B cell (primary cell): Measurements from ENCODE around the gene TBC1D1. TPM values are rescaled to one million over a fixed set of nuclear protein-coding genes. Genes with fewer than 3 reads are reported as not detected.

ENCODE experiments used
- ATAC-seq: fragments of 200-7000 bp; cut with Tn5 transposase; one replicate; pipeline ENCODE4 v1.10.0; 2021; ENCODE audit warnings: low read depth, mild to moderate bottlenecking, moderate number of reproducible peaks, moderate library complexity
- CTCF ChIA-PET: fragments of 350-600 bp; sonication (Branson Sonifier 250); formaldehyde crosslinking; loops from one replicate; lab custom pipeline; 2021; ENCODE audit warnings: antibody characterized with exemption, inconsistent platforms; lab: Charles Lee
- POLR2A ChIA-PET: fragments of 350-600 bp; sonication (Branson Sonifier 250); formaldehyde crosslinking; loops from one replicate; lab custom pipeline; 2021; ENCODE audit warnings: antibody characterized with exemption; lab: Charles Lee
- DNase-seq: peaks from one replicate; pipeline ENCODE4 v3.0.0; 2013
- H2AFZ ChIP-seq: 2 replicates; pipeline ENCODE4 v1.6.1; 2012; ENCODE audit warnings: mild to moderate bottlenecking, low read depth, low read length; ENCODE audit not compliant: insufficient read depth, poor library complexity, severe bottlenecking
- H3K27ac ChIP-seq, 2 donors: 1 replicate in 1 of 2; 2 replicates in 1 of 2; pipeline ENCODE4 v1.5.1; 2012 to 2013; ENCODE audit warnings: low read length in 2 of 2, mild to moderate bottlenecking in 2 of 2, moderate library complexity in 1 of 2
- H3K27me3 ChIP-seq, 4 experiments: fragments of 200-600 bp in 1 of 4; sonication (generic) in 1 of 4; replicated peaks in 1 of 4; 1 replicate in 2 of 4; 2 replicates in 2 of 4; pipeline versions ENCODE4 v1.6.1 to v1.7.0; 2013 to 2016; ENCODE audit warnings: low read length in 3 of 4, mild to moderate bottlenecking in 2 of 4, mixed read lengths in 1 of 4, moderate library complexity in 1 of 4; ENCODE audit not compliant: insufficient read depth in 4 of 4, control insufficient read depth in 3 of 4; ENCODE audit errors: control extremely low read depth in 1 of 4
- H3K36me3 ChIP-seq, 2 experiments: replicated peaks in 1 of 2; 1 replicate in 1 of 2; 2 replicates in 1 of 2; pipeline versions ENCODE4 v1.6.1 to v1.7.1; 2013; ENCODE audit warnings: low read length in 1 of 2; ENCODE audit not compliant: insufficient read depth in 2 of 2, control insufficient read depth in 1 of 2; ENCODE audit errors: control extremely low read depth in 1 of 2, extremely low read depth in 1 of 2
- H3K4me1 ChIP-seq, 2 donors: fragments of 200-600 bp in 1 of 2; sonication (generic) in 1 of 2; 1 replicate in 1 of 2; 2 replicates in 1 of 2; pipeline versions ENCODE4 v1.5.1 to v1.6.1; 2013 to 2017; ENCODE audit warnings: low read length in 2 of 2; ENCODE audit not compliant: control insufficient read depth in 2 of 2, insufficient read depth in 2 of 2
- H3K4me2 ChIP-seq: replicated peaks from 2 replicates; pipeline ENCODE3; 2012; ENCODE audit warnings: mild to moderate bottlenecking, low read depth, low read length; ENCODE audit not compliant: poor library complexity, severe bottlenecking
- H3K4me3 ChIP-seq, 5 experiments: fragments of 200-600 bp in 1 of 5; sonication (generic) in 1 of 5; 1 replicate in 3 of 5; 2 replicates in 2 of 5; pipeline versions ENCODE4 v1.5.1 to v1.7.0; 2011 to 2016; ENCODE audit warnings: low read length in 4 of 5, mild to moderate bottlenecking in 4 of 5, low read depth in 2 of 5, control low read depth in 1 of 5, moderate library complexity in 1 of 5; ENCODE audit not compliant: insufficient read depth in 1 of 5; ENCODE audit errors: control extremely low read depth in 1 of 5, extremely low read depth in 1 of 5
- H3K79me2 ChIP-seq: fragments of 200-600 bp; sonication (generic); one replicate; pipeline ENCODE4 v1.6.0; 2016; ENCODE audit warnings: low read length; ENCODE audit not compliant: control insufficient read depth, insufficient read depth
- H3K9ac ChIP-seq: fragments of 200-600 bp; sonication (generic); 2 replicates; pipeline ENCODE4 v1.6.1; 2017; ENCODE audit warnings: mild to moderate bottlenecking, low read length, moderate library complexity
- H3K9me3 ChIP-seq, 3 donors: one replicate each; pipeline versions ENCODE4 v1.6.1 to v1.7.1; 2013; ENCODE audit warnings: low read length in 2 of 3; ENCODE audit not compliant: control insufficient read depth in 2 of 3, insufficient read depth in 1 of 3; ENCODE audit errors: control extremely low read depth in 1 of 3
- H4K20me1 ChIP-seq: 2 replicates; pipeline ENCODE4 v1.6.0; 2012; ENCODE audit warnings: mild to moderate bottlenecking, low read length; ENCODE audit not compliant: insufficient read depth, control insufficient read depth, poor library complexity, severe bottlenecking
- H3K27ac Mint-ChIP-seq: one replicate; pipeline ENCODE4 v1.8.0; 2021; ENCODE audit warnings: mixed read lengths
- H3K27me3 Mint-ChIP-seq: one replicate; pipeline ENCODE4 v1.8.0; 2021; ENCODE audit warnings: mixed read lengths
- H3K4me1 Mint-ChIP-seq: one replicate; pipeline ENCODE4 v1.8.0; 2021; ENCODE audit warnings: mixed read lengths
- H3K4me3 Mint-ChIP-seq: one replicate; pipeline ENCODE4 v1.8.0; 2021; ENCODE audit warnings: mixed read lengths
- H3K9me3 Mint-ChIP-seq: one replicate; pipeline ENCODE4 v1.8.0; 2022; ENCODE audit warnings: mixed read lengths; ENCODE audit not compliant: insufficient read depth
- EZH2 ChIP-seq: IDR thresholded peaks from 2 replicates; pipeline ENCODE4 v1.6.1; 2012; ENCODE audit warnings: borderline replicate concordance, low read depth, mild to moderate bottlenecking, moderate library complexity, low read length; ENCODE audit not compliant: insufficient read depth, poor library complexity, severe bottlenecking
- WGBS: methylation state at CpG from one replicate; pipeline ENCODE4 v1.1.5; 2013; ENCODE audit warnings: missing lambda C conversion rate; ENCODE audit not compliant: insufficient coverage; 5-methylcytosine and 5-hydroxymethylcytosine counted together
- intact Hi-C: fragments of 100-400 bp; cut with micrococcal nuclease; formaldehyde crosslinking; loops from one replicate; pipeline ENCODE4 v1.10.0; 2022
- polyA plus RNA-seq: library from polyadenylated mRNA; depleted of rRNA; stranded (reverse); fragments of >200 nt; gene quantifications from 2 replicates; pipeline ENCODE4 v1.2.3, GENCODE V29; 2012
- total RNA-seq, 2 donors: library from RNA; stranded (reverse); fragments of 120-200 nt in 1 of 2; gene quantifications; 1 replicate in 1 of 2; 2 replicates in 1 of 2; pipeline versions ENCODE4 v1.2.3 to v1.2.4, GENCODE V29; 2013 to 2022
- TF ChIP-seq, protein P1 (sequence below): fragments of 200-600 bp; IDR thresholded peaks from one replicate; pipeline ENCODE4 v1.8.0; 2022; ENCODE audit warnings: antibody characterized with exemption, mild to moderate bottlenecking

The TBC1D1 gene
- total and polyA plus RNA-seq, 2 donors (not counting 1 experiment from before 2014, with no cell fraction given), result 88.2 to 98.7 TPM

DNA sequence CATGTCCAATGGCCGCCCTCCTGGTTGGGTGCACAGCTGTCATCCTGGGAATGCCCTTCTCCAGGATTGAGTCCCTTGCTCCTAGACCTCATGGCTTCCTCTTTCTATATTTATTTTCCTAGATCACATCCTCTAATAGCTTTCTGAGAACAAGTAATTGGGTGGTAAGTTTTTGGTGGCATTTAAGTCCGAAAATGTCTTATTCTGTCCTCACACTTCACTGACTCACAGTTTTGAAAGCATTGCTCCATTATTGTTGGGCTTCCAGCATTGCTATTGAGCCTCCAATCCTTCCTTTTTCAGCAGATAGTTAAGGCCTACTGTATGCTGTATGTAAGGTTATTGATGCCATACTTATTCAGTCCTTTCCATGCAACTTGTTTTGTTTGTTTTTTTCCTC, 38.5 kb upstream of the TBC1D1 start:
- ATAC-seq, result no peak
- Mint-ChIP-seq H3K9me3 (no peaks in the 10 kb centered on the region), H3K4me1 (peaks cover 8% of the 10 kb centered on the region), H3K4me3 (no peak overlapping the region), H3K27me3 (no peaks in the 10 kb centered on the region), H3K27ac (no peak overlapping the region)
- no peaks in the 10 kb centered on the region for H4K20me1 ChIP-seq
- H3K79me2 ChIP-seq, result peaks cover 2% of the 10 kb centered on the region
- intact Hi-C loops, result loop anchor here (5.0 kb wide), 1 partner anchor 35 kb away; no protein-coding TSS in a partner anchor
- no peak overlapping the region for H3K9ac ChIP-seq
- POLR2A ChIA-PET, result interaction anchor here (1.0 kb wide), 1 partner anchor 26 kb away, joined by 8 read pairs; the partner anchor contains the start of gene PGM2
- no peaks in the 10 kb centered on the region for H3K27me3 ChIP-seq
- H3K36me3 ChIP-seq, result peaks cover 8 to 39% of the 10 kb centered on the region in 2 experiments
- H3K27ac ChIP-seq, result no peak overlapping the region
- H2AFZ ChIP-seq, result no peak overlapping the region
- DNase-seq, result no peak
- WGBS, result 100% methylated on average over 1 of the region's 2 CpGs
- peaks cover 6 to 10% of the 10 kb centered on the region in 2 donors for H3K4me1 ChIP-seq
- no peak overlapping the region for H3K4me2 ChIP-seq
- no peaks in the 10 kb centered on the region for H3K9me3 ChIP-seq
- no peak overlapping the region for H3K4me3 ChIP-seq
- CTCF ChIA-PET, result interaction anchor here (0.6 to 3.5 kb wide), 4 partner anchors 12 to 125 kb away, joined by 3 to 14 read pairs (median 4); no protein-coding TSS in a partner anchor
- TF ChIP-seq, protein P1, sequence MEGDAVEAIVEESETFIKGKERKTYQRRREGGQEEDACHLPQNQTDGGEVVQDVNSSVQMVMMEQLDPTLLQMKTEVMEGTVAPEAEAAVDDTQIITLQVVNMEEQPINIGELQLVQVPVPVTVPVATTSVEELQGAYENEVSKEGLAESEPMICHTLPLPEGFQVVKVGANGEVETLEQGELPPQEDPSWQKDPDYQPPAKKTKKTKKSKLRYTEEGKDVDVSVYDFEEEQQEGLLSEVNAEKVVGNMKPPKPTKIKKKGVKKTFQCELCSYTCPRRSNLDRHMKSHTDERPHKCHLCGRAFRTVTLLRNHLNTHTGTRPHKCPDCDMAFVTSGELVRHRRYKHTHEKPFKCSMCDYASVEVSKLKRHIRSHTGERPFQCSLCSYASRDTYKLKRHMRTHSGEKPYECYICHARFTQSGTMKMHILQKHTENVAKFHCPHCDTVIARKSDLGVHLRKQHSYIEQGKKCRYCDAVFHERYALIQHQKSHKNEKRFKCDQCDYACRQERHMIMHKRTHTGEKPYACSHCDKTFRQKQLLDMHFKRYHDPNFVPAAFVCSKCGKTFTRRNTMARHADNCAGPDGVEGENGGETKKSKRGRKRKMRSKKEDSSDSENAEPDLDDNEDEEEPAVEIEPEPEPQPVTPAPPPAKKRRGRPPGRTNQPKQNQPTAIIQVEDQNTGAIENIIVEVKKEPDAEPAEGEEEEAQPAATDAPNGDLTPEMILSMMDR, result no peak
- TF ChIP-seq EZH2, result no peak

DNA sequence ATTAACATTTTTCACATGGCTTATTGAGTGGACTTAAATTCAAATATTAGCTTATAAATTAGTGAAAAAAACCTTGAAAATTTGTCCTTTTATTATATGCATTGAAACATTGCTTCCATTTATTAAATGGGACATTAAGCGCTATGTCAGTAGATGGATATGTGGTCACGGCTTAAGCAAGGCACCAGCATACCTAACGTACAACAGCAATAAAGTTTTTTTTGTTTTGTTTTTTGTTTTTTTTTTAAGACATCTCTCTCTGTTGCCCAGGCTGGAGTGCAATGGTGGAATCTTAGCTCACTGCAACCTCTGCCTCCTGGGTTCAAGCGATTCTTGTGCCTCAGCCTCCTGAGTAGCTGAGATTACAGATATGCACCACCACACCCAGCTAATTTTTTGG, 32.8 kb upstream of the TBC1D1 start:
- ATAC-seq, result no peak
- WGBS, result no CpG with 5 or more reads among the region's 4 CpGs
- Histone ChIP-seq H3K27ac (no peak overlapping the region), H3K79me2 (no peaks in the 10 kb centered on the region), H3K4me2 (no peak overlapping the region), H4K20me1 (no peaks in the 10 kb centered on the region), H3K36me3 (peaks cover 12 to 39% of the 10 kb centered on the region in 2 experiments), H3K4me3 (no peak overlapping the region), H3K9ac (no peak overlapping the region), H2AFZ (no peak overlapping the region), H3K9me3 (no peaks in the 10 kb centered on the region), H3K27me3 (no peaks in the 10 kb centered on the region), H3K4me1 (no peaks in the 10 kb centered on the region)
- H3K27me3 Mint-ChIP-seq, result no peaks in the 10 kb centered on the region
- ChIA-PET POLR2A (no interaction called here), CTCF (interaction anchor here (0.7 to 1.2 kb wide), 2 partner anchors 21 to 54 kb away, joined by 3 to 5 read pairs; no protein-coding TSS in a partner anchor)
- no peak overlapping the region for H3K27ac Mint-ChIP-seq
- no peak overlapping the region for H3K4me3 Mint-ChIP-seq
- no peaks in the 10 kb centered on the region for H3K4me1 Mint-ChIP-seq
- no peaks in the 10 kb centered on the region for H3K9me3 Mint-ChIP-seq
- no peak for DNase-seq
- no peak for TF ChIP-seq EZH2
- TF ChIP-seq, protein P1, result no peak
- intact Hi-C loops, result no loop called here
